Neural progenitor cell (in vitro differentiated cells): ENCODE measurements around the gene CLDN1. TPM values are rescaled to one million over a fixed set of nuclear protein-coding genes. Genes with fewer than 3 reads are reported as not detected.

Source experiments
- DNase-seq: peaks from one replicate; pipeline ENCODE4 v3.0.0-alpha.2; 2016; ENCODE audit warnings: low spot score
- H2AFZ ChIP-seq: fragments of 200-600 bp; sonication (generic); replicated peaks from 2 replicates; pipeline ENCODE4 v1.6.1; 2016; ENCODE audit warnings: antibody characterized with exemption
- H3F3A ChIP-seq: fragments of 200-600 bp; sonication (generic); 2 replicates; pipeline ENCODE4 v1.6.1; 2016; ENCODE audit warnings: antibody characterized with exemption, low read depth
- H3K27ac ChIP-seq: fragments of 200-600 bp; sonication (generic); 2 replicates; pipeline ENCODE4 v1.5.1; 2016; ENCODE audit warnings: mild to moderate bottlenecking
- H3K27me3 ChIP-seq: fragments of 200-600 bp; sonication (generic); 2 replicates; pipeline ENCODE4 v1.6.1; 2016; ENCODE audit warnings: mild to moderate bottlenecking, moderate library complexity
- H3K36me3 ChIP-seq: fragments of 200-600 bp; sonication (generic); 2 replicates; pipeline ENCODE4 v1.5.1; 2016
- H3K4me1 ChIP-seq: fragments of 200-600 bp; sonication (generic); 2 replicates; pipeline ENCODE4 v1.6.1; 2016; ENCODE audit warnings: mixed run types
- H3K4me2 ChIP-seq: fragments of 200-600 bp; sonication (generic); 2 replicates; pipeline ENCODE4 v1.6.1; 2016
- H3K4me3 ChIP-seq: fragments of 200-600 bp; sonication (generic); 2 replicates; pipeline ENCODE4 v1.5.1; 2016
- H3K79me2 ChIP-seq: fragments of 200-600 bp; sonication (generic); 2 replicates; pipeline ENCODE4 v1.6.1; 2016; ENCODE audit warnings: low read depth
- H3K9ac ChIP-seq: fragments of 200-600 bp; sonication (generic); 2 replicates; pipeline ENCODE4 v1.6.1; 2016
- H3K9me3 ChIP-seq: fragments of 200-600 bp; sonication (generic); 2 replicates; pipeline ENCODE4 v1.5.1; 2016; ENCODE audit warnings: low read depth
- H4K20me1 ChIP-seq: fragments of 200-600 bp; sonication (generic); 2 replicates; pipeline ENCODE4 v1.6.1; 2016; ENCODE audit warnings: low read depth
- H3K27ac Mint-ChIP-seq: 3 replicates; pipeline ENCODE4 v1.8.0; 2021; ENCODE audit warnings: mixed read lengths
- H3K27me3 Mint-ChIP-seq: 2 replicates; pipeline ENCODE4 v1.8.0; 2022; ENCODE audit warnings: low read depth, mild to moderate bottlenecking, inconsistent platforms, moderate library complexity, mixed read lengths; ENCODE audit not compliant: insufficient read depth
- H3K36me3 Mint-ChIP-seq: 3 replicates; pipeline ENCODE4 v1.8.0; 2021; ENCODE audit warnings: mixed read lengths
- H3K4me1 Mint-ChIP-seq: 3 replicates; pipeline ENCODE4 v1.8.0; 2021; ENCODE audit warnings: mixed read lengths
- H3K4me3 Mint-ChIP-seq: 3 replicates; pipeline ENCODE4 v1.8.0; 2021; ENCODE audit warnings: mild to moderate bottlenecking, moderate library complexity, mixed read lengths
- H3K9me3 Mint-ChIP-seq: 3 replicates; pipeline ENCODE4 v1.8.0; 2020; ENCODE audit warnings: mixed read lengths
- EZH2 ChIP-seq: fragments of 200-600 bp; sonication (generic); IDR thresholded peaks from 2 replicates; pipeline ENCODE4 v1.6.1; 2017; ENCODE audit warnings: antibody characterized with exemption, mild to moderate bottlenecking, moderate library complexity
- EZH2phosphoT487 ChIP-seq: fragments of 200-600 bp; sonication (generic); IDR thresholded peaks from 2 replicates; pipeline ENCODE4 v1.6.1; 2017; ENCODE audit warnings: antibody characterized with exemption
- total RNA-seq: library from RNA; depleted of rRNA; stranded (reverse); fragments of >200 nt; gene quantifications from 2 replicates; pipeline ENCODE4 v1.2.3, GENCODE V29; 2015; ENCODE audit warnings: low replicate concordance
- TF ChIP-seq, protein P1 (sequence below): fragments of 200-600 bp; sonication (generic); IDR thresholded peaks from 2 replicates; pipeline ENCODE4 v1.5.1; 2017; ENCODE audit warnings: antibody characterized with exemption, mild to moderate bottlenecking

Gene CLDN1
- 0.24 and 0.34 TPM in 2 replicates for total RNA-seq

- Histone ChIP-seq H3K4me3 (peak within 1 kb of the TSS; percentile 79), H3F3A (no peaks in the 10 kb centered on the region), H3K9ac (no peak within 1 kb of the TSS), H3K36me3 (no peaks in the 10 kb centered on the region), H4K20me1 (no peaks in the 10 kb centered on the region), H3K4me2 (peak within 1 kb of the TSS; percentile 94), H3K27me3 (peaks cover 34% of the 10 kb centered on the region), H3K79me2 (no peaks in the 10 kb centered on the region), H2AFZ (peak within 1 kb of the TSS; percentile 99), H3K4me1 (peaks cover 3% of the 10 kb centered on the region), H3K27ac (no peak within 1 kb of the TSS), H3K9me3 (no peaks in the 10 kb centered on the region)
- Mint-ChIP-seq H3K27ac (peak within 1 kb of the TSS; percentile 31), H3K4me1 (peaks cover 35% of the 10 kb centered on the region), H3K4me3 (peak within 1 kb of the TSS; percentile 93), H3K9me3 (no peaks in the 10 kb centered on the region), H3K36me3 (no peaks in the 10 kb centered on the region), H3K27me3 (peaks cover 13% of the 10 kb centered on the region)
- peak; percentile 96 for DNase-seq
- TF ChIP-seq EZH2, result no peak
- TF ChIP-seq, protein P1, sequence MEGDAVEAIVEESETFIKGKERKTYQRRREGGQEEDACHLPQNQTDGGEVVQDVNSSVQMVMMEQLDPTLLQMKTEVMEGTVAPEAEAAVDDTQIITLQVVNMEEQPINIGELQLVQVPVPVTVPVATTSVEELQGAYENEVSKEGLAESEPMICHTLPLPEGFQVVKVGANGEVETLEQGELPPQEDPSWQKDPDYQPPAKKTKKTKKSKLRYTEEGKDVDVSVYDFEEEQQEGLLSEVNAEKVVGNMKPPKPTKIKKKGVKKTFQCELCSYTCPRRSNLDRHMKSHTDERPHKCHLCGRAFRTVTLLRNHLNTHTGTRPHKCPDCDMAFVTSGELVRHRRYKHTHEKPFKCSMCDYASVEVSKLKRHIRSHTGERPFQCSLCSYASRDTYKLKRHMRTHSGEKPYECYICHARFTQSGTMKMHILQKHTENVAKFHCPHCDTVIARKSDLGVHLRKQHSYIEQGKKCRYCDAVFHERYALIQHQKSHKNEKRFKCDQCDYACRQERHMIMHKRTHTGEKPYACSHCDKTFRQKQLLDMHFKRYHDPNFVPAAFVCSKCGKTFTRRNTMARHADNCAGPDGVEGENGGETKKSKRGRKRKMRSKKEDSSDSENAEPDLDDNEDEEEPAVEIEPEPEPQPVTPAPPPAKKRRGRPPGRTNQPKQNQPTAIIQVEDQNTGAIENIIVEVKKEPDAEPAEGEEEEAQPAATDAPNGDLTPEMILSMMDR, result peak; percentile 93
Measured at GRCh38 chr3:190321789-190322603, at the start of gene CLDN1. CLDN1 (minus strand) TSS chr3:190322446; CDS start chr3:190322206, 240 bp downstream.

DNA sequence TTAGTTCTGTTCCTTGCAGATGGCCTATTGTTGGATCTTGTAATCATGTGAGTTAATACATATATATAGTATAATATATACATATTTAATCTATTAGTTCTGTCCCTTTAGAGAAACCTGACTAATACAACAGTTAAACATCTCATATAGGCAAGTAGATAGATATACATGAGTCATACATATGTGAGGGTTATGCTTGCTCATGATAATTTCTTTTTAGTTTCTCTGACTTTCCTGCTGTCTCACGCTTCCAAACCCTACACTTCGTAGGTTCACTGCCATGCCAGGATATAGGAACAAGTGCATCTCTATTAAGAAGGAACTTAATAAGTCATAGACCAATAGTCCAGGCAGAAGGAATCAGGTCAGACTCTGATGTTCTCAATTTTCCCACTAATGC is 48.9 kb upstream of the CLDN1 start:
- H2AFZ ChIP-seq, result no peak overlapping the region
- DNase-seq, result no peak
- no peaks in the 10 kb centered on the region for H4K20me1 ChIP-seq
- no peak overlapping the region for H3K27ac ChIP-seq
- H3K27ac Mint-ChIP-seq, result no peak overlapping the region
- H3K9me3 ChIP-seq, result no peaks in the 10 kb centered on the region
- H3K36me3 Mint-ChIP-seq, result no peaks in the 10 kb centered on the region
- no peaks in the 10 kb centered on the region for H3K9me3 Mint-ChIP-seq
- H3K9ac ChIP-seq, result no peak overlapping the region
- no peaks in the 10 kb centered on the region for H3K79me2 ChIP-seq
- no peaks in the 10 kb centered on the region for H3K36me3 ChIP-seq
- no peaks in the 10 kb centered on the region for H3K27me3 ChIP-seq
- no peak overlapping the region for H3K4me3 ChIP-seq
- no peaks in the 10 kb centered on the region for H3F3A ChIP-seq
- no peak overlapping the region for H3K4me3 Mint-ChIP-seq
- H3K27me3 Mint-ChIP-seq, result no peaks in the 10 kb centered on the region
- H3K4me1 ChIP-seq, result no peaks in the 10 kb centered on the region
- H3K4me2 ChIP-seq, result no peak overlapping the region
- peaks cover 5% of the 10 kb centered on the region for H3K4me1 Mint-ChIP-seq
- TF ChIP-seq EZH2, result no peak

DNA sequence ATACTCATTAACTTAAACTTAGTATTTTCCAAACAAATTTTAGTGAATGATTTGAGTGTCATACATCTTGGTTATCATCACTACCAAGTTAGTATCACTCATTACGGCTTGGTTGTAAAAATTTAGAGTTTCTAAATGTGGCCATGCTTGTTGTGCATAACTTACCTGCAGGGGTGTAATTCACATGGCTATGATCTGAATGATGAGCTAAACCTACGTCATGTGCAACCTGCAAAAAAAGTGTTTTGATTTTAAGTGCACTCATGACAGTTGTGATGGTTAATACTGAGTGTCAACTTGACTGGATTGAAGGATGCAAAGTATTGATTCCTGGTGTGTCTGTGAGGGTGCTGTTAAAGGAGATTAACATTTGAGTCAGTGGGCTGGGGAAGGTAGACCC is 48.1 kb upstream of the CLDN1 start:
- TF ChIP-seq EZH2, result no peak
- TF ChIP-seq EZH2phosphoT487, result no peak
- TF ChIP-seq, protein P1, result no peak
- no peak for DNase-seq
- H3K9me3 ChIP-seq, result no peaks in the 10 kb centered on the region
- Mint-ChIP-seq H3K27me3 (no peaks in the 10 kb centered on the region), H3K9me3 (no peaks in the 10 kb centered on the region), H3K4me3 (no peak overlapping the region), H3K36me3 (no peaks in the 10 kb centered on the region), H3K4me1 (peaks cover 3% of the 10 kb centered on the region), H3K27ac (no peak overlapping the region)
- no peak overlapping the region for H3K4me3 ChIP-seq
- H3K4me2 ChIP-seq, result no peak overlapping the region
- H2AFZ ChIP-seq, result no peak overlapping the region
- H3K9ac ChIP-seq, result no peak overlapping the region
- no peak overlapping the region for H3K27ac ChIP-seq
- H3F3A ChIP-seq, result no peaks in the 10 kb centered on the region
- no peaks in the 10 kb centered on the region for H4K20me1 ChIP-seq
- H3K79me2 ChIP-seq, result no peaks in the 10 kb centered on the region
- no peaks in the 10 kb centered on the region for H3K27me3 ChIP-seq
- H3K4me1 ChIP-seq, result no peaks in the 10 kb centered on the region
- H3K36me3 ChIP-seq, result no peaks in the 10 kb centered on the region

- Histone ChIP-seq H3K9me3 (no peaks in the 10 kb centered on the region), H2AFZ (no peak overlapping the region), H4K20me1 (no peaks in the 10 kb centered on the region), H3K79me2 (no peaks in the 10 kb centered on the region), H3F3A (no peaks in the 10 kb centered on the region), H3K27me3 (no peaks in the 10 kb centered on the region), H3K4me1 (no peaks in the 10 kb centered on the region), H3K9ac (no peak overlapping the region), H3K36me3 (no peaks in the 10 kb centered on the region), H3K27ac (no peak overlapping the region), H3K4me3 (no peak overlapping the region), H3K4me2 (no peak overlapping the region)
- Mint-ChIP-seq H3K27me3 (no peaks in the 10 kb centered on the region), H3K4me1 (no peaks in the 10 kb centered on the region), H3K27ac (no peak overlapping the region), H3K9me3 (no peaks in the 10 kb centered on the region), H3K36me3 (no peaks in the 10 kb centered on the region), H3K4me3 (no peak overlapping the region)
- DNase-seq, result no peak
- no peak for TF ChIP-seq EZH2
- TF ChIP-seq EZH2phosphoT487, result no peak
- TF ChIP-seq, protein P1, result no peak
Measured at GRCh38 chr3:190369668-190370295, 47.5 kb upstream of the CLDN1 start.
